PFSK-1 (cell line): ENCODE results near the gene KRTAP2-2.

Source experiments
- FOXP2 ChIP-seq: optimal IDR thresholded peaks from 2 replicates; pipeline ENCODE3; 2011; ENCODE audit warnings: borderline replicate concordance, control low read depth, inconsistent platforms; ENCODE audit not compliant: insufficient read depth; ENCODE audit errors: extremely low read length, extremely low read depth
- POLR2AphosphoS5 ChIP-seq: IDR thresholded peaks from 2 replicates; pipeline ENCODE4 v1.6.1; 2012; ENCODE audit warnings: low read depth, mild to moderate bottlenecking, control low read depth, low read length, moderate library complexity
- SIN3A ChIP-seq: IDR thresholded peaks from 2 replicates; pipeline ENCODE4 v1.6.1; 2012; ENCODE audit warnings: mild to moderate bottlenecking, low read length, moderate library complexity, borderline replicate concordance; ENCODE audit not compliant: insufficient read depth
- TAF1 ChIP-seq: IDR thresholded peaks from 2 replicates; pipeline ENCODE4 v1.6.1; 2012; ENCODE audit warnings: low read length, control low read depth, borderline replicate concordance; ENCODE audit not compliant: insufficient read depth
- TF ChIP-seq, protein P1 (sequence below), 2 experiments: IDR thresholded peaks; 2 replicates each; pipeline versions ENCODE4 v1.6.1 to v1.8.0; 2011 to 2012; ENCODE audit warnings: low read depth in 2 of 2, low read length in 2 of 2, control low read depth in 1 of 2, inconsistent platforms in 1 of 2, mild to moderate bottlenecking in 1 of 2, moderate library complexity in 1 of 2; ENCODE audit not compliant: insufficient read depth in 1 of 2

The KRTAP2-2 gene

GRCh38 chr17:41071606-41072360 is 16.8 kb upstream of the KRTAP2-2 start:
- TF ChIP-seq, protein P1, sequence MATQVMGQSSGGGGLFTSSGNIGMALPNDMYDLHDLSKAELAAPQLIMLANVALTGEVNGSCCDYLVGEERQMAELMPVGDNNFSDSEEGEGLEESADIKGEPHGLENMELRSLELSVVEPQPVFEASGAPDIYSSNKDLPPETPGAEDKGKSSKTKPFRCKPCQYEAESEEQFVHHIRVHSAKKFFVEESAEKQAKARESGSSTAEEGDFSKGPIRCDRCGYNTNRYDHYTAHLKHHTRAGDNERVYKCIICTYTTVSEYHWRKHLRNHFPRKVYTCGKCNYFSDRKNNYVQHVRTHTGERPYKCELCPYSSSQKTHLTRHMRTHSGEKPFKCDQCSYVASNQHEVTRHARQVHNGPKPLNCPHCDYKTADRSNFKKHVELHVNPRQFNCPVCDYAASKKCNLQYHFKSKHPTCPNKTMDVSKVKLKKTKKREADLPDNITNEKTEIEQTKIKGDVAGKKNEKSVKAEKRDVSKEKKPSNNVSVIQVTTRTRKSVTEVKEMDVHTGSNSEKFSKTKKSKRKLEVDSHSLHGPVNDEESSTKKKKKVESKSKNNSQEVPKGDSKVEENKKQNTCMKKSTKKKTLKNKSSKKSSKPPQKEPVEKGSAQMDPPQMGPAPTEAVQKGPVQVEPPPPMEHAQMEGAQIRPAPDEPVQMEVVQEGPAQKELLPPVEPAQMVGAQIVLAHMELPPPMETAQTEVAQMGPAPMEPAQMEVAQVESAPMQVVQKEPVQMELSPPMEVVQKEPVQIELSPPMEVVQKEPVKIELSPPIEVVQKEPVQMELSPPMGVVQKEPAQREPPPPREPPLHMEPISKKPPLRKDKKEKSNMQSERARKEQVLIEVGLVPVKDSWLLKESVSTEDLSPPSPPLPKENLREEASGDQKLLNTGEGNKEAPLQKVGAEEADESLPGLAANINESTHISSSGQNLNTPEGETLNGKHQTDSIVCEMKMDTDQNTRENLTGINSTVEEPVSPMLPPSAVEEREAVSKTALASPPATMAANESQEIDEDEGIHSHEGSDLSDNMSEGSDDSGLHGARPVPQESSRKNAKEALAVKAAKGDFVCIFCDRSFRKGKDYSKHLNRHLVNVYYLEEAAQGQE (IDR thresholded peaks at IDR 0.05; ENCODE audit: insufficient read depth in 1 of 2, low read depth in 2 of 2, low read length in 2 of 2), result no peak
- TF ChIP-seq TAF1 (no peak), FOXP2 (no peak), POLR2AphosphoS5 (no peak), SIN3A (no peak)

- TF ChIP-seq SIN3A (no peak), FOXP2 (no peak), TAF1 (no peak), POLR2AphosphoS5 (no peak)
- TF ChIP-seq, protein P1 (IDR thresholded peaks at IDR 0.05; ENCODE audit: insufficient read depth in 1 of 2, low read depth in 2 of 2, low read length in 2 of 2), result no peak
Measured at GRCh38 chr17:41069031-41069430, 14.0 kb upstream of the KRTAP2-2 start.

DNA sequence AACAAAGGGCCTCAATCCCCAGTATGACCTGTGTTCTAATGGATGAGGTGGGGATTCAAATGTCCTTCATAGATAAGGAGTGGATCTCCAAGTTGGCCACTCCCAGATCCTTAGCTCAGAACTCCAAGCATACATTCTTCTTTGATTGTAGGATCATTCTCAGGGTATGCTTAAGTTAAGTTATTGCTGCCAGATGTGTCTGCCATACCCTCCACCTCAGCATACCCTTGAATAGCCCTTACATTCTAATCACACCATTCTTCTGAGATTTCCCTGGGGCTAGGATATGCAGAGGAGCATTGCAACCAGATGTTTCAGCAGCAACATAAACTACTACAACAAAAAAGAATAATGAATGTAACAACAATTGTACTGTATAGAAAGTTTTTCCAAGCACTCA is 12.3 kb upstream of the KRTAP2-2 start:
- TF ChIP-seq FOXP2 (no peak), TAF1 (no peak), SIN3A (no peak), POLR2AphosphoS5 (no peak)
- TF ChIP-seq, protein P1 (IDR thresholded peaks at IDR 0.05; ENCODE audit: insufficient read depth in 1 of 2, low read depth in 2 of 2, low read length in 2 of 2), result no peak

GRCh38 chr17:41065829-41066624 is 11.0 kb upstream of the KRTAP2-2 start, which contains the start of gene KRTAP2-4:
KRTAP2-4 (minus strand) TSS chr17:41065879; CDS start chr17:41065845, 34 bp downstream.
- TF ChIP-seq TAF1, result no peak
- no peak for TF ChIP-seq SIN3A
- no peak for TF ChIP-seq POLR2AphosphoS5
- TF ChIP-seq, protein P1 (IDR thresholded peaks at IDR 0.05; ENCODE audit: insufficient read depth in 1 of 2, low read depth in 2 of 2, low read length in 2 of 2), result no peak
- TF ChIP-seq FOXP2, result no peak
